SW 1271 (cell line): ENCODE data around the gene SH2D3A.

Experiments used
- DNase-seq, 2 experiments: peaks; one replicate each; lab custom pipeline; 2025; lab: John Stamatoyannopoulos, UW

Gene SH2D3A

DNA sequence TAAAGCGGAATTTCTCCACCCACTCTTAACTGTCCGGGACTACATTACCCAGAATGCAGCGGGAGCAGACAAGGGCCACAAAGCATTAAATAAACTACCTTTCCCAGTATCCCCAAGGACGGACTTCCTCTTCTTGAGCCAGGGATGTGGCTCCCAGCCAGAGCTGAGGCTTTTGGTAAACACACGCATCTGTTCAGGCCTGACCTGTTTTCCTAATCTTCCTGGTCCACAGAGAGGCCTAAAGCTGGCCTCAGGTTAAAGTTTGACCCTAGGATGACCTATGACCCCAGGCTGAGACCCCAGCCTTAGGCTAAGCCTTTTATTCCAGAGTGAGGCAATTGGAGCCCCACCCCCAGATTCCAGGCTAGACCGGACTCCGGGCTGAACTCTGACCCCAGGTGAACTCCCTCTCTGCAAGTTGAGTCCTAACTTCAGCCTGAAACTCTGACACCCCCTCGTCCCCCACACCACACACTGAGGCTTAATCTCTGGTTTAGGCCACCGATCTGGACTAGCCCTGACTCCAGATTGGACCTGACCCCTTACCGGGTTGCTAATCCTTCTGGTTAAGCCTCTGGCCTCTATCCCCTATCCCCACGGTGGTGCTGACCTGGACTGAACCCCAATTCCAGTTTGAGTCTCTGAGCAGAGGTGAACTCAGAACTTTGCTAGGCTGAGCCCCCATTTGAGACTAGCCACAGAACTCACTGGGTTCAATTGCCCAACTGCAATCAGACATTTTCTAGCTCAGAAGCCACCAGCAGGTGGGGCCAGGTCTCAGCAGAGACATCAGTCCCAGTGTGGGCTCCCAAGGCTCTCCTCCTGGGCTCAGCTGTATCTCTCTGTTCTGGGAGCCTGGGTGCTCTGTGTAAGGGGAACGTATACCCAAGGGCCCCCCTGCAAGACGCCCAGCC is 29.1 kb downstream of the SH2D3A start:
- peak; percentile 55 to 80 for DNase-seq

DNA sequence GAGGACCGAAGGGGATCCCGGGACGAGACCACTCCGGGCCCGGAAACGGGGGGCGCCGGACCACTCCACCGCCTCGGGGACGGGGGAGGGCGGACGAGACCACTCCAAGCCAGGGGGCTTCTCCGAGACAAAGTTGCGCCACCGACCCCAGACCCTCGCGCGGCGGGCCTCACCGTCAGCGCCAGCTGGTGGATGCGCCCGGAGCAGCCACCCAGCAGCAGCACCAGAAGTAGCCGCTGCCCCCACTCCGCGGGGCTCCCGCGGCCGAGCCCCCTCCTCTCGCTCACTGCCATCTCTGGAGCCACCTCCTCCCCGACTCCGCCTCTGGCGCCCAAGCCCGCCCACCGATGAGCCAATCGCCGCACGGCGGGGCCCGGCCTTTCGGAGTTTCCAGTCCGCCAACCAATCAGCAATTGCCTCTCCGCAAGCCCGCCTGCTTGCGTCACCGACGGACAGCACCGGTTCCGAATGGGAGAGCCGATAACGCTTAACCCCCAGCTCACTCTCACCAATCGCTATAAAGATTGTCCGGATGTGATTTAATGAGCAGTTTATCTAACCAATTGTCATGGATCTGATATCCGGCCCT is 29.9 kb downstream of the SH2D3A start, which contains the start of gene GPR108:
TSS of gene GPR108 (minus strand) at position 297 of the 589 bp plus-strand sequence. CDS start at position 293, 4 bp downstream.
- peak; percentile 96 to 100 for DNase-seq

DNA sequence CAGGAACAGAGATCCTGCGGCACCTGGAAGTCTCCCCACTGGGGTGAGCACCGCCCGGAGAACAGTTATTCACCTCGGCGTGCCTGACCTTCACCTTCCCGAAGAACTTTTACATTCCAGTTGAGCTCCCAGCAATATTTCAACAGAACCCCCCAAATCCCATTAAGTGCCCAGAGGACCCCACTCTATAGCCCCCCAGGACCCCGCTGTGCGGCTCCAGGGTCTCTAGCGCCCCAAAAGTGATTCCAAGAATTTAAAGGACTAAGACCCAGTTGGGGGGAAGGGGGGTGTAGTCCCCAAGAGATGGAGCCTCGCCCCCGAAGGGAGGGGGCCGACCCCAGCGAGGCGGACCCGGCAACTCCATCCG is 30.3 kb downstream of the SH2D3A start:
- no peak for DNase-seq

GRCh38 chr19:6736169-6736916 is 30.9 kb downstream of the SH2D3A start:
- peak; percentile 74 to 76 for DNase-seq

DNA sequence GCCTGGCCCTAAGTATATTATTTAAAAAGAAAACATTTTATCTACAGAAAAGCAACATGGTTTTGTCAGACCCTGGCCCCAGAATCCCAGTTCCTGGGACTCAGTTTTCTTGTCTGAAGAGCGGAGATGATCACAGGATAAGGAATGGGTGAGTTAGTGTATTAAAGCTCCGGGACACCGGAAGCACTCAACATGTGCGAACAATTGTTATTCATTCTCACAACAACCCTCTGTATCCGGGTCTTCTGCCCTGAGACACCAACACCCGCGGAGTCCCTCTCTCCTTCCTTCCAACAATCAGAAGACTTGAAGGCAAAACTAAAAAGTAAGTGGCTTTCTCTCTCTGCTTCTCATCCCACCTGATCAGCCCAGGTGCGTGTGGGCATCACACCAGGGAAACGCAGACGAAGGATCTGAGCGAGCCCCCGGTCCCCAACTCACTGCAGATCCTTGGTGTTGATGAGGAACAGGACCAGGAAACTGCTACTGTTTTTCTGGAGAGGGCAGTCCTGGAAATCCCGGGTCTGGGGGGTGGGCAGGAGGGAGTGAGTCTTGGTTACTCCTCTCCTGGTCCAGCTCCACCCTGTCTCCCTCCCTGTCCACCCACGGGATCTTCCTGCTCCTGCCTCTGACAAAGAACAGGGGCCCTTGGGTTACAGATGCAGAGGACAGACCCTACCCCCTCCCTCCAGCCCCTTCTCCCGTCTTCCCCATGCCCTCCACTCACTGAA is 31.9 kb downstream of the SH2D3A start:
- DNase-seq, result no peak

GRCh38 chr19:6734096-6734696 is 33.0 kb downstream of the SH2D3A start:
- DNase-seq, result no peak

- DNase-seq, result no peak
Observed at GRCh38 chr19:6733338-6734095, 33.7 kb downstream of the SH2D3A start.

- no peak for DNase-seq
Observed at GRCh38 chr19:6732803-6733337, 34.4 kb downstream of the SH2D3A start.

GRCh38 chr19:6731822-6732221 is 35.4 kb downstream of the SH2D3A start:
- DNase-seq, result no peak

- no peak for DNase-seq
Observed at GRCh38 chr19:6730941-6731670, 36.1 kb downstream of the SH2D3A start.

DNA sequence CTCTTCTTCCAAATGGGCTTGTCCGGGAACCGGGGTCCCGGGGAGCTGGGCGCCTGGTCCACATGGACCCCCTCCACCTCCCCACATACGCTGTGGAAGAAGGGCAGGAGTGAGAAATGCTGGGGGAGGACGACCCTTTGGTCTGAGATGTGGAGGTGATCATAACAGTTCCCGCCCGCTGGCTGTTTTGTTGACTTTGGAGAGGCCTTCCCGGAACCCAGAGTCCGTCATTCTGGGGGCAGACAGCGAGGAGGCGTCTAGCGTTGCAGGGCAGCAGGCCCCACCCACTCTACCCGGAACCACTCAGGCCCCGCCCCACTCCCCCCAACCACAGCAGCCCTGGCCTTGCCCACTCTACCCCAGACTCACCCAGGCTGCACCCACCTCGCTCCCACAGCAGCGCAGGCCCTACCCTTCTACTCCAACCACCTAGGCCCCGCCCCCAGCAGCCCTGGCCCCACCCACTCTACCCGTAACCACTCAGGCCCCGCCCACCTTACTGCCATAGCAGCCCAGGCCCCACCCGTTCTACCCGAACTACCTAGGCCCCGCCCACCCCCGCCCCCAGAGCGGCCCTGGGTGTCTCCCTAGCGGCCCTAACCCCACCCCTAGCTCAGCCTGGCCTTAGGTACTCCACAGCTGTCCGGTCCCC is 37.0 kb downstream of the SH2D3A start:
- DNase-seq, result no peak

DNA sequence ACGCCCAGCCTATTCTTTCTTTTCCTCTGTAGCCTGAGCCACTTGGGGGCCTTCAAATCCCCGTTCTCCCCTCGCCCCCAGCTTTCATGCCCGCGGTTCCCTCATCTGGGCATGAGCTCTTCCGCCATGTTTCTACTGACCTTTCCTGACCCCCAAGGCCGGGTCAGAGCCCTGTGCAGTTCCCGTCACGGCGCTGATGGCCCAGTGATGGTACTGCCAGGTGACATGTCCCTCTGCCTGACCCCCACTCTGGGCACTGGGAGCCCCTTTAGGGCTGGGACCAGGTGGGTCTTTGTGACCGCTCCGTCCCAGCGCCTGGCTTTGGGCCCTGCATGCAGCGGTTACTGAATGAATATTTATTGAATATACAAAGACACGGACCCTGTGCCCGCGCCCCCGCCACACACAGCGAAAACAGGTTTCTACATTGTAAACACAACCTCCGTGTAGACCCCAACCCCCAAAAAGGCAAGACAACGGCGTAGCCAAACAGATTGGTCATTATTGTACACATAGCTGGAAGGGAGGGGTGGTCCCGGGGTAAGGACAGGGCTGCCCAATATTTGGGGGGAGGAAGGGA is 37.6 kb downstream of the SH2D3A start:
- no peak for DNase-seq

GRCh38 chr19:6728346-6728745 is 38.9 kb downstream of the SH2D3A start:
- DNase-seq, result no peak

- no peak for DNase-seq
Observed at GRCh38 chr19:6725513-6726231, 41.6 kb downstream of the SH2D3A start.

DNA sequence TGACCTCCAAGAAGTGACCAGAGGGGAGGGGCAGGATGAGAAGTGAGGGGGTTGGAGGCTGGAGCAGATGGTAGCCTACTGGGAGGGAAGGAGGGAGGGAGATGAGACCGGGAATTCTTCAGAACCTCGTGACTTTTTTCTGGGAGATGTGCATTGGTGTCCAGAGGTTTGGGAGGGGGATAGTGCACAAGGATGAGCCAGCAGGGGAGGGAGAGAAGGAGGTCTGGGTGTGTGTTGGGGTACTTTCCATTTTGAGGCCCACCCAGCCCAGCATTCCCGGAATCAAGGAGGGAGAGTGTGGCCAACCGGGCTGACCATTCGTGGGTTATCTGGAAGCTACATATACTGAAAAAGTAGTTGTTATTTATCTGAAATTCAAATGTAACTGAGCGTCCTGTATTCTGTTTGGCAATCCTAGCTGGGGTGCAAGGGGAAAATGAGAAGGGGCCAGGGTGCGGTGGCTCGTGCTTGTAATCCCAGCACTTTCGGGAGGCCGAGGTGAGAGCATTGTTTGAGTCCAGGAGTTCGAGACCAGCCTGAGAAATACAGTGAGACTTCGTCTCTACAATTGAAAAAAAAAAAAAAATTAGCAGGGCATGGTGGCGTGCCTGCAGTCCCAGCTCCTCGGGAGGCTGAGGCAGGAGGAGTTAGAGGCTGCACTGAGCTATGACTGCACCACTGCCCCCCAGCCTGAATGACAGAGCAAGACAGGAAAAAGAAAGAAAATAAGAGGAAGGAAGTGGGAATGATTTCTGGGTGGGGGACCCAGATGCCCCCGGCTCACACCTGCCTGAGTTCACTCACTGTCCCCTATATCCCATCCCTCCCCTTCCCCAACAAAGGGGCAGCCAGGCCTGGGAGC is 42.4 kb downstream of the SH2D3A start:
- no peak for DNase-seq

DNA sequence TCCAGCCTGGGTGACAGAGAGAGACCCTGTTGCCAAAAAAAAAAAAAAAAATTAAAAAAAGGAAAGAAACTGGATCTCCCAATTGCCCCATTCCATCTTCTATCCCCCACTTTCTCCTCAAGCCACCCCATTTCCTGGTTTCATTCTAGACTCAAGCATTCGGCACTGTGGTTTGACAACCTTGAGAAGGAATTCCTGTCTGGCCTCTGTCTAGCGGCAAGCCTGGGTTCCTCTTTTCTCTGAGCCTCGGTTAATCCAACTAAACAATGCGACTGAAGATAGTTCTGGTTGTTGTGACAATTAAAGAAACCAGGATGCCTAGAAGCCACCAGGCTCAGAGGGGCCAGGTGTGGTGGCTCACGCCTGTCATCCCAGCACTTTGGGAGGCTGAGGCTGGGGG is 43.5 kb downstream of the SH2D3A start:
- DNase-seq, result no peak

DNA sequence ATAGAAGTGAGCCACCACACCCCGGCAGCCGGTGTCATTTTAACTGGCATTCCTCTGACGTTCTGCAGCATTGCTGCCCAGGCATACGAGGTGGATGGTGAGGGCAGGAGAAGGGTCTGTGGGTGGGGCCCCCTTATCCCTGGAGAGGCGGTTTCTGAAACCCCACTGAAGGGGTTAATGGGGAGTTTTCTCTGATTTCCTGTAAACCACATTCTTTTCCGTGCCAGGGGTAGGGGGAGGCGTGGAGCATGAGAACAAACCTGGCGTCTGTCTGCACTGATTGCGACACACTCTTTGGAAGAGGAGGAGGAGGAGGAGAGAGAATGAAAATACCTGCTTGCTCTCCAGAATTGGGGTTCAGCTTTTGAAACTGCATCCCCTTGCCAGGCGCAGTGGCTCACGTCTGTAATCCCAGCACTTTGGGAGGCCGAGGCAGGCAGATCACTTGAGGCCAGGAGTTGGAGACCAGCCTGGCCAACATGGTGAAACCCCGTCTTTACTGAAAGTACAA is 44.1 kb downstream of the SH2D3A start:
- DNase-seq, result no peak
